KOPT-K1 (cell line): ENCODE data around the gene FMNL3.
"Not testable (repeated sequence)": the region's sequence is repeated elsewhere in the genome, so short reads cannot be mapped to it uniquely, and the experiment has no call there.

Experiments
- H3K27ac ChIP-seq: fragments of 200-600 bp; sonication (generic); 2 replicates; pipeline ENCODE4 v1.5.1; 2016; ENCODE audit warnings: antibody characterized with exemption, mild to moderate bottlenecking, low read depth, low read length; ENCODE audit not compliant: poor library complexity, severe bottlenecking
- H3K36me3 ChIP-seq: fragments of 200-600 bp; sonication (generic); 2 replicates; pipeline ENCODE4 v1.5.1; 2017; ENCODE audit warnings: antibody characterized with exemption, mild to moderate bottlenecking, low read length, moderate library complexity; ENCODE audit not compliant: insufficient read depth
- H3K9me3 ChIP-seq: fragments of 200-600 bp; sonication (generic); 2 replicates; pipeline ENCODE4 v1.5.1; 2017; ENCODE audit warnings: antibody characterized with exemption, low read length, mild to moderate bottlenecking; ENCODE audit not compliant: insufficient read depth, poor library complexity, severe bottlenecking

The FMNL3 gene

GRCh38 chr12:49707128-49707811, at the start of gene FMNL3:
FMNL3 (minus strand) TSS chr12:49707405; CDS start chr12:49707180, 225 bp downstream.
- no peaks in the 10 kb centered on the region for H3K36me3 ChIP-seq
- no peaks in the 10 kb centered on the region for H3K9me3 ChIP-seq
- H3K27ac ChIP-seq = peak within 1 kb of the TSS; percentile 87

GRCh38 chr12:49750996-49751393, 43.8 kb upstream of the FMNL3 start:
- no peak overlapping the region for H3K27ac ChIP-seq
- H3K9me3 ChIP-seq = no peaks in the 10 kb centered on the region
- H3K36me3 ChIP-seq = peaks cover 94% of the 10 kb centered on the region

- Histone ChIP-seq H3K27ac (peak overlapping the region; percentile 16), H3K9me3 (no peaks in the 10 kb centered on the region), H3K36me3 (peaks cover 88% of the 10 kb centered on the region)
Measured at GRCh38 chr12:49750027-49750995, 43.1 kb upstream of the FMNL3 start.

- Histone ChIP-seq H3K36me3 (peaks cover 86% of the 10 kb centered on the region), H3K27ac (no peak overlapping the region), H3K9me3 (no peaks in the 10 kb centered on the region)
Measured at GRCh38 chr12:49748800-49749199, 41.6 kb upstream of the FMNL3 start.

- Histone ChIP-seq H3K36me3 (peaks cover 86% of the 10 kb centered on the region), H3K27ac (no peak overlapping the region)
Measured at GRCh38 chr12:49748306-49748705, 41.1 kb upstream of the FMNL3 start.

GRCh38 chr12:49744363-49744885, 37.2 kb upstream of the FMNL3 start:
- H3K27ac ChIP-seq = no peak overlapping the region
- no peaks in the 10 kb centered on the region for H3K9me3 ChIP-seq

More at GRCh38 chr12:49748306-49748705, 41.1 kb upstream of the FMNL3 start:
- H3K9me3 ChIP-seq = no peaks in the 10 kb centered on the region

GRCh38 chr12:49741882-49742620, 34.8 kb upstream of the FMNL3 start:
- Histone ChIP-seq H3K36me3 (peaks cover 32% of the 10 kb centered on the region), H3K9me3 (no peaks in the 10 kb centered on the region), H3K27ac (peak overlapping the region; percentile 88)

More at GRCh38 chr12:49744363-49744885, 37.2 kb upstream of the FMNL3 start:
- peaks cover 50% of the 10 kb centered on the region for H3K36me3 ChIP-seq

- no peaks in the 10 kb centered on the region for H3K9me3 ChIP-seq
- H3K27ac ChIP-seq = peak within 1 kb of the TSS; percentile 88
Measured at GRCh38 chr12:49740930-49741881, 34.0 kb upstream of the FMNL3 start, which contains the start of gene TMBIM6. TMBIM6 (plus strand) TSS chr12:49741557; CDS start chr12:49752494, 10,937 bp downstream.

GRCh38 chr12:49740277-49740676, 33.1 kb upstream of the FMNL3 start:
- H3K27ac ChIP-seq, H3K9me3 ChIP-seq: not testable (repeated sequence)

More at GRCh38 chr12:49740930-49741881, 34.0 kb upstream of the FMNL3 start, which contains the start of gene TMBIM6:
- peaks cover 24% of the 10 kb centered on the region for H3K36me3 ChIP-seq

GRCh38 chr12:49738721-49739120, 31.5 kb upstream of the FMNL3 start:
- not testable (repeated sequence) for H3K27ac ChIP-seq, H3K9me3 ChIP-seq, H3K36me3 ChIP-seq

More at GRCh38 chr12:49740277-49740676, 33.1 kb upstream of the FMNL3 start:
- peaks cover 20% of the 10 kb centered on the region for H3K36me3 ChIP-seq

- not testable (repeated sequence) for H3K9me3 ChIP-seq, H3K36me3 ChIP-seq, H3K27ac ChIP-seq
Measured at GRCh38 chr12:49734900-49735299, 27.7 kb upstream of the FMNL3 start.

- Histone ChIP-seq H3K36me3 (no peaks in the 10 kb centered on the region), H3K27ac (no peak overlapping the region), H3K9me3 (peaks cover 7% of the 10 kb centered on the region)
Measured at GRCh38 chr12:49733219-49734017, 26.2 kb upstream of the FMNL3 start.

GRCh38 chr12:49730568-49731101, 23.4 kb upstream of the FMNL3 start:
- Histone ChIP-seq H3K9me3 (peaks cover 6% of the 10 kb centered on the region), H3K27ac (no peak overlapping the region), H3K36me3 (no peaks in the 10 kb centered on the region)
